ENCODE results near the gene HELZ.
"Not testable (repeated sequence)": the region's sequence is repeated elsewhere in the genome, so short reads cannot be mapped to it uniquely, and the experiment has no call there.

HELZ gene, protein sequence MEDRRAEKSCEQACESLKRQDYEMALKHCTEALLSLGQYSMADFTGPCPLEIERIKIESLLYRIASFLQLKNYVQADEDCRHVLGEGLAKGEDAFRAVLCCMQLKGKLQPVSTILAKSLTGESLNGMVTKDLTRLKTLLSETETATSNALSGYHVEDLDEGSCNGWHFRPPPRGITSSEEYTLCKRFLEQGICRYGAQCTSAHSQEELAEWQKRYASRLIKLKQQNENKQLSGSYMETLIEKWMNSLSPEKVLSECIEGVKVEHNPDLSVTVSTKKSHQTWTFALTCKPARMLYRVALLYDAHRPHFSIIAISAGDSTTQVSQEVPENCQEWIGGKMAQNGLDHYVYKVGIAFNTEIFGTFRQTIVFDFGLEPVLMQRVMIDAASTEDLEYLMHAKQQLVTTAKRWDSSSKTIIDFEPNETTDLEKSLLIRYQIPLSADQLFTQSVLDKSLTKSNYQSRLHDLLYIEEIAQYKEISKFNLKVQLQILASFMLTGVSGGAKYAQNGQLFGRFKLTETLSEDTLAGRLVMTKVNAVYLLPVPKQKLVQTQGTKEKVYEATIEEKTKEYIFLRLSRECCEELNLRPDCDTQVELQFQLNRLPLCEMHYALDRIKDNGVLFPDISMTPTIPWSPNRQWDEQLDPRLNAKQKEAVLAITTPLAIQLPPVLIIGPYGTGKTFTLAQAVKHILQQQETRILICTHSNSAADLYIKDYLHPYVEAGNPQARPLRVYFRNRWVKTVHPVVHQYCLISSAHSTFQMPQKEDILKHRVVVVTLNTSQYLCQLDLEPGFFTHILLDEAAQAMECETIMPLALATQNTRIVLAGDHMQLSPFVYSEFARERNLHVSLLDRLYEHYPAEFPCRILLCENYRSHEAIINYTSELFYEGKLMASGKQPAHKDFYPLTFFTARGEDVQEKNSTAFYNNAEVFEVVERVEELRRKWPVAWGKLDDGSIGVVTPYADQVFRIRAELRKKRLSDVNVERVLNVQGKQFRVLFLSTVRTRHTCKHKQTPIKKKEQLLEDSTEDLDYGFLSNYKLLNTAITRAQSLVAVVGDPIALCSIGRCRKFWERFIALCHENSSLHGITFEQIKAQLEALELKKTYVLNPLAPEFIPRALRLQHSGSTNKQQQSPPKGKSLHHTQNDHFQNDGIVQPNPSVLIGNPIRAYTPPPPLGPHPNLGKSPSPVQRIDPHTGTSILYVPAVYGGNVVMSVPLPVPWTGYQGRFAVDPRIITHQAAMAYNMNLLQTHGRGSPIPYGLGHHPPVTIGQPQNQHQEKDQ (N-terminal part only)

DNA sequence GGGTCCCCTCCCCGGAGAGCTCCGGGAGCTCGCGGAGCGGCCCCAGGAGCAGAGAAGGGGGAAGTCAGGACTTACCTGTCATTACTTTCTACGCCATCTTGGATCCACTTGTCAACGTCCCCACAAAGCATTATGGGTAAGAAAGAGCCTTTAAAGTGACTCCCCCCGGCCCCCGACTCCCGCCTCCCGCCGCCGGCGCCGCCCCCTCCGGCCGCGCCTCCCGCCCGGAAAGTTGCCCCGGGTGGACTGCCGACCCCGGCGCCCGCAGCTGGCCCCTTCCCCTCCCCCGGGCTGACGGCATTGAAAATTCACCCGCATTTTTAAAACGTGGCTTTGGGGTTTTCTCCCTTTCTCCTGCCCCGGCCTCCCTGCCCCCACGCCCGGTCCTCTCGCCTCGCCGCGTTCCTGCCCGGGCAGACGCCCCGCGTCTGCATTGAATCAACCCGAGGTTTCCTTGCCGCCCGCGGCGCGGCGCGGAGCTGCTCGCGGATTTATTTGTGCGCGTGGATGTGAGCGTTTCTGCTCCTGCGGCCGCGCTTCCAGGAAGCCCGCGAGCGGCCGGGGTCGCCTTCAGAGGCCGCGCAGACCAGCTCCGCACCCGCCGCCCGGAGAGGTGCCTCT lies at the start of gene HELZ:
Gene HELZ, minus strand, starts transcription at position 124 of the 621 bp plus-strand sequence. CDS start 26,392 bp downstream, outside the sequence.
- DNase-seq, result peak; percentile 86

DNA sequence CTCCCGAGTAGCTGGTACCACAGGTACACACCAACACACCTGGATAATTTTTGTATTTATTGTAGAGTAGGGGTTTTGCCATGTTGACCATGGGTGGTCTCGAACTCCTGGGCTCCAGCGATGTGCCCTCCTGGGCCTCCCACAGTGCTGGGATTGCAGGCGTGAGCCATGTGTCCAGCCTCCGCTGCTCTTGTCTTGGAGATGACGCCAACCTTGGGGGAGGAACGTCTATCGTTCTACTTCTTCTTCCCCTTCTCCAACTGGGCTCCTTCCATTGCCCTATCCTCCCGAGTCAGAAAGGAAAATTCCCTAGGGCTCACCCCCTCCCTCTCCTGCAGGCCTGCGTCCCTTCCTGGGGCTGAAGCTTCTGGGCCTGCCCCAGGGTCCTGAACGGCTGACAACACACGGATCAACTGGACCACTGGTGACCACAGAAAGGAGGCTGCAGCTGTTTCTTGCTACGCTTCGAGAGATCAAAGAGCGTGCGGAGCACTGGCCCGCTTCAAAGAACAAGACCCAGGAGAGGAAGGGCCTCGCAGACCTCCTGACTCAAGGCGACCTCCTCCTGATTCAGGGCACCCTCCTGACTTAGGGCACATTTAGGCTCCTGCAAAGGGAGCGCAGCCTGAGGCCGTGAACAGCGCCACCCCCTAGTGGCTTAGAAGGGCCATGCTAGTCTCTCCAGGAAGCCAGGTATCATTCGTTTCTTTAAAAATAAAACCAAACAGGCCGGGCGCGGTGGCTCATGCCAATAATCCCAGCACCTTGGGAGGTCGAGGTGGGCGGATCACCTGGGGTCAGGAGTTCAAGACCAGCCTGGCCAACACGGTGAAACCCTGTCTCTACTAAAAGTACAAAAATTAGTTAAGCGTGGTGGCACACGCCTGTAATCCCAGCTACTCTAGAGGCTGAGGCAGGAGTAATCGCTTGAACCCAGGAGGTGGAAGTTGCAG lies 48.5 kb upstream of the HELZ start:
- DNase-seq, result peak; percentile 75

DNA sequence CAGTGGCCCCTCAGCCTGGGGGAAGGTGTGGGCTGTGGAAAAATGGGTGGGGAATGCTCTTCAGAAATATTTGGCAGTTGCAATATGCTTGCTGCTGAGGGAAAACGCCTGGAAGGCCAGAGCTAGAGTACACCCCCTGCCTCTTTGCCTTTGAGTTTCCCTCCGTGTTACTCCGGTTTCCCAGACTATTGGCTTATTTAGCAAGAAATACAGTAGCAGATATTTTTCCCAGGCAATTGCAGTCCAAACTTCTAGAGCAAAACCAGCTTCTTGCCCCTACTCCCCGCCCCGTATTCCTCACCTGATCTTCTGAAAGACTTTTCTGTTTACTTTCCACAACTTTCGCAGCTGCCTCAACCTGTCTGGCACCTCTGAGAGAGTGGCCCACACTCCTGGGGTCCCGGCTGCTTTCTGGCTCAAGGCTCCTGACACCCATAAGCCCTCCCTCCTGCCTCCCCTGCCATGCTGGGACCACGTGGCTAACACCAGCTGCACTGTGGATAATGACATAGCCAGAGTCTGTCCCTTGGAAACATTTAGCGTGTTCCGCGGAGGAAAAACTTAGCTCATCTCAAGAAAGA lies 45.8 kb upstream of the HELZ start:
- DNase-seq, result no peak

DNA sequence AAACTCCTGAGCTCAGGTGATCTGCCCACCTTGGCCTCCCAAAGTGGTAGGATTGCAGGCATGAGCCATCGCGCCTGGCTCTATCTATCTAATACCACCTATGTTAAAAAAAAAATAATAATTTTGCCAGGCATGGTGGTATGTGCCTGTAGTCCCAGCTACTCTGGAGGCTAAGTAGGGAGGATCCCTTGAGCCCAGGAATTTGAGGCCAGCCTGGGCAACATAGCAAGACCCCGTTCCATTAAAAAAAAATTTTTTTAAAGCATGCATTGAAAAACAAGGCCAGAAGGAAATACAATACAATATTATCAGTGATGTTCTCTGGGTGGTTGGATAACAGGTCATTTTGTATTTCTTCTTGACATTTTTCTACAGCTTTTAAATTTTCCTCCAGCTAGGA lies 45.2 kb upstream of the HELZ start:
- no peak for DNase-seq

DNA sequence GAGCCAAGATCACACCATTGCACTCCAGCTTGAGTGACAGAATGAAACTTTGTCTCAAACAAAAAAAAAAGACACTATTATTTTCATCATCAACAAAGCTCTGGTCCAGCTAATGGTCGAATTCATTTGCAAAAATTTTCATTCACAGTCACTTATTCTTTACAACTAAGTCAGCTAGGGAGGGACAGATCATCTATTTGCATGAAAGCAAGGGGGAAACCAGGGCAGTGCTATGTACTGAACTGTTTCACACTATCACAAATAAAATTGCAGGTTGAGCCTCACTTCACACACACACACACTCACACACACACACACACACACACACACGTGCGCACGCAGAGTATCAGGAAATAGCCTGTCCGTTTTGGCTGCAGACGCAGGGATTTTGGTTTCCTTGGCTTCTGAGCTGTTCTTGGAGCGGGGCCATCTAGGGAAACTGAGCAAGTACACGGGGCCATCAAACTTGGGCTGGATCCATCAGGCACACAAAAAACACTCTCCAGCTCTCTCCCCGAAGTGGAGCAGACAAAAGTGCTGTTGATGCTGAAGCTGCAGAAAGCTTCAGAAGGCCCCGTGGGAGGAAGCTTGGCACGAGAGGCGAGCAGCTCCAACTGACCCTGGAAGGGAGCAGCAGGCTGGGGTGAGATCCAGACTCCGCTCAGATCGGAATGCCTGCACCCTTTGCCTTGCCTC lies 44.3 kb upstream of the HELZ start:
- DNase-seq, result no peak

DNA sequence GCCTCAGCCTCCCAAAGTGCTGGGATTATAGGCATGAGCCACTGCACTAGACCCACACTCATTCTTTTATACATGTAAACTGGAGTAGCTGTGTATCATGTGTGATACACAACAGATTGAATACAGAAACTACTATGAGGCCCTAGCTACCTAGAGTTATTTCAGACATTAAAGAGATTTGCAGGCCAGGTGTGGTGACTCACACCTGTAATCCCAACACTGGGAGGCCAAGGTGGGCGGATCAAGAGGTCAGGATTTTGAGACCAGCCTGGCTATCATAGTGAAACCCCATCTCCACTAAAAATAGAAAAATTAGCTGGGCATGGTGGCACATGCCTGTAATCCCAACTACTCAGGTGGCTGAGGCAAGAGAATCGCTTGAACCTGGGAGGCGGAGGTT lies 41.8 kb upstream of the HELZ start:
- not testable (repeated sequence) for DNase-seq

DNA sequence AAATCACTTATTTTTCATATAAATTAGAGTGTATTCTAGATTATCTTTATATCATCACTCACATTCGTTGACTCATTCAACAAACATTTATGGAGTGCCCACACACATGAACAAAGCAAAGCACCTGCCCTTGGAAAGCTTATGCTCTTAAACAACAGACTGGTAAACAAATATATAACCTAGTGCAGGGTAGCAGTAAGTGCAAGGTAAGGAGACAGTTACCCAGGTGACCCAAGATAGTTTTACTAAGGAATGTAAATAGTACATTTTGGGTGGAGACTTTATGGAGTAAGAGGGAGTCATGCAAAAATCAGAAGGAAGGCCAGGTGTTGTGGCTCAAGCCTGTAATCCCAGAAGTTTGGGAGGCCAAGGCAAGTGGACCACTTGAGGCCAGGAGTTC lies 40.4 kb upstream of the HELZ start:
- no peak for DNase-seq

DNA sequence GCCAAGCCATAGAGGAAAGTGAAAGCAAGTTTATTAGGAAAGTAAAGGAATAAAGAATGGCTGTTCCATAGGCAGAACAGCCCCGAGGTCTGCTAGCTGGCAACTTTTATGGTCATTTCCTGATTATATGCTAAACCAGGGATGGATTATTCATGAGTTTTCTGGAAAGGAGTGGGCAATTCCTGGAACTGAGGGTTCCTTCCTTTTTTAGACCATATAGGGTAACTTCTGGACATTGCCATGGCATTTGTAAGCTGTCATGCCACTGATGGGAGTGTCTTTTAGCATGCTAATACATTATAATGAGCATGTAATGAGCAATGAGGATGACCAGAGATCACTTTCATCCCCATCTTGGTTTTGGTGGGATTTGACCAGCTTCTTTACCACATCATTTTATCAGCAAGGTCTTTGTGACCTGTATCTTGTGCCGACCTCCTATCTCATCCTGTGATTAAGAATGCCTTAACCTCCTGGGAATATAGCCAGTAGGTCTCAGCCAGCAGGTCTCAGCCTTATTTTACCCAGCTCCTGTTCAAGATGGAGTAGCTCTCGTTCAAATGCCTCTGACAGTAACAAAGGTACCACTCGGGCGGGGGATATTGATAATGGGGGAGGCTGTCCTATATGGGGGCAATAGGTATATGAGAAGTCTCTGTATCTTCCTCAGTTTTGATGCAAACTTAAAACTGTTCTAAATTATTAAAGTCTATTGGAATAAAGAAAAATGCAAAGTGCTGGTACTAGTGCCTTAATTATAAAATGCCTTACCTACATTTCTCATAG lies 38.9 kb upstream of the HELZ start:
- no peak for DNase-seq

DNA sequence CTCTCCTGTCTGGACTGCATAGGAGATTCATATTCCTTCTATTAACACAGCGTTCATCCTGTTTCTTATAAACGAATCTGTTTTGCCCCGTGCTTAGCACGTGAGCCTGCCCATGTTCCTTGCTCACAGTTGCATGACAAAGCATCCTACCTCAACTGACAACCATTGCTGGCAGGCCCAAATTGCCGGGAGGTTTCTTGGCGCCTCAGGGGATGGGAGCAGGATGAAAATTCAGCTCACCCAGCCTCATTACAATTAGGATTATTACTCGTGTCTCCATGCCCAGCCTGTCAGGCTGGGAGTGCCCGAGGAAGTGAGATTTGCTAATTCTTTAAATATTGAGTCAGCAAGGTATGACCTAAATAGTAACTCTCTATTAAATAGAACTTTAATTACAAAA lies 36.7 kb upstream of the HELZ start:
- DNase-seq, result no peak

DNA sequence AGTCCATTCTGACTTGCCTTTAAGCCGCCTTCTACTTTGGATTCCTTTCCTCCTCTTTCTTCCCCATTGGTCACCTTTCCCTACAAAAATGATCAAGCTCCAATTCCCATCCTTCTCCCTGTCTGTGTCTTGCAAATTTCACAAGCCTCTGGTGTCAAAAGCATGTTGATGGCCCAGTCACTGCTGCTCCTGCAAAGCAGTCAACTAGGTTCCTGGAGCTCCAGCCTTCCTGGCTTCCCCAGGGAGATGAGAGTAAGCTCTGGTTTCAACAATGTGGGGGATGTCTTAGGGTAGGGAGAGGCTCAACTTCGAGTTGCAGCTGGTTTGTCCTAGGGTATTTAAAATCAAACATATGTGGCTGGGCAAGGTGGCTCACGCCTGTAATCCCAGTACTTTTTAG lies 36.1 kb upstream of the HELZ start:
- no peak for DNase-seq

DNA sequence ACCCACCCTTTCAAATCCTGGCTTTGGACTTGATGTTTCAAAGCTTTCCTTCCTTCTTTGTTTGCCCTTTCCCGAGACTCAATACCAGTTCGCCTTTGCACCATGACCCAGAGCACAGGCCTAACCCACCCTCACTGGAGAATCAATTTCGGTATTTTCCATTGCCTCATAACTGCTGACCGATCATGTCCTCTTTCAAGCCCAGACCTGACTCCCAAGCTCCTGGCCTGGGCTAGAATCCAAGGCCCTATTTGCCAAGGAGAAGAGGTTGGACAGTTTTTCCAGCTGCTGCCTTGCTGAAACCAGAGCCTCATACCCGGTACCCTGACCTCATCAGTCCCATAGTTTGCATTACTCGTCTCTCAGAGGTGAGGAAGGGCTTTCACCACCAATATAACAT lies 35.3 kb upstream of the HELZ start:
- no peak for DNase-seq

DNA sequence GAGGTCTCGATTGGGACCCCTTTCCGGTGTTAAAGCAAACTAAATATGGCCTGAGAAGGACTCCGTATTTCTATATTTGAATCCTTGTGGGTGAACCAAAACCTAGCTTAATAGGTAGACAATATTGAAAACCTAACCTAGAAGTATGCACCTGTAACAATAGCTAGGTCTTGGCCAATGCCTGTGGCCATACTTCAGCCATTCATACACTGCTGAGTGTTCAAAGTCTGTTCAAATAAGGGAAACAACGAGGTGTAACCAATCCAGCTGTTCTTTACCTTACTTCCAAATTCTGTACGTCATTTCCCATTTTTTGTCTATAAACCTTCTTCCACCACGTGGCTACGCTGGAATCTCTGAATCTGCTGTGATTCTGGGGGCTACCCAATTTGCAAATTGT lies 34.1 kb upstream of the HELZ start:
- no peak for DNase-seq

DNA sequence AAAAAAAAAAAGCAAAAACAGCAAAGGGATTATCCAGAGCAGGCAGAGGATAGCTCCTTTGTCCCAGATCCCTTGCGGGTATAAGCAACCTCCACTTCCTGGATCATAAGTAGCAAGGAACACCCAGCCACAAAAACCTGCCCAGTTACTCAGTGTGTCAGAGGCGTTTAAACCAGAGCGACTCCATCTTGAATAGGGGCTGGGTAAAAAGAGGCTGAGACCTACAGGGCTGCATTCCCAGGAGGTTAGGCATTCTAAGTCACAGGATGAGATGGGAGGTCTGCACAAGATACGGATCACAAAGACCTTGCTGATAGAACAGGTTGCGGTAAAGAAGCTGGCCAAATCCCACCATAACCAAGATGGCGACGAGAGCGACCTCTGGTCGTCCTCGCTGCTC lies 33.4 kb upstream of the HELZ start:
- DNase-seq, result no peak

DNA sequence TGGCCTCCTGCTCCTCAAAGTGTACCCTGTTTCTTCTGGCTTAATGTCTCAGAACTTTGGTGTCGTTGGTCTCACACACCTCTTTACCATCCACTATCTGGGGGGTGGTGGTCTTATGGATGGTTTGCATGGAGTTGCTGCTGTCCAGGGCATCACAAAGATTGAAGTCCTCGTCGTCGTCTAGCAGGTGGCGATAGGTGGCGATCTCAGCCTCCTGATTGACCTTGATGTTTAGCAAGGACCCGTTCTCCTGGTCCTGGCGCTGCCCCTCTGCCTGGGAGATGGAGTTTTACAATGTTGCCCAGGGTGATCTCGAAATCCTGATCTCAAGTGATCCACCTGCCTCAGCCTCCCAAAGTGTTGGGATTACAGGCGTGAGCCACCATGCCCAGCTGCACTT lies 31.1 kb upstream of the HELZ start:
- no peak for DNase-seq

DNA sequence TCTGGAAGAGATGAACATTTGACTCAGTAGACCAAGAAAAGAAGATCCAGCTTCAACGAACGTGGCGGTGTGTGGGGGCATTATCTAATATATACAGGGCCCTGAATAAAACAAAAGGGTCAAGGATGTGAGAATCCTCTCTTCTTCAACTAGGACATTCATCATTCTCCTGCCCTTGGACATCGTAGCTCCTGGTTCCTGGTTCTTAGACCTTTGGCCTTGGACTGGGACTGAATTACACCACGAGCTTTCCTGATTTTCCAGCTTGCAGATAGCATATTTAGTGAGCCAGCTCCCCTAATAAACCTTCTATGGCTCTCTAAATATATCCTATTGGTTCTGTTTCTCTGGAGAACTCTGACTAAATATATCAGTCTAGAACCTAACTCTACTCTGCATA lies 29.5 kb upstream of the HELZ start:
- DNase-seq, result no peak

DNA sequence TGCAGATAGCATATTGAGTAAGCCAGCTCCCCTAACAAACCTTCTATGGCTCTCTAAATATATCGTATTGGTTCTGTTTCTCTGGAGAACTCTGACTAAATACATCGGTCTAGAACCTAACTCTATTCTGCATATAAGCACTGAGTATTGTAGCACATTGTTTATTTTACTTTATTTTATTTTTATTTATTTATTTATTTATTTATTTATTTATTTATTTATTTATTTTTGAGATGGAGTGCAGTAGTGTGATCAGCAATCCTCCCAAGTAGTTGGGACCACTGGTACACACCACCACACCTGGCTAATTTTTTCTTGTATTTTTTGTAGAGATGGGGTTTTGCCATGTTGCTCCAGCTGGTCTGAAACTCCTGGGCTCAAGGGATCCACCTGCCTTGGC lies 28.9 kb upstream of the HELZ start:
- no peak for DNase-seq

DNA sequence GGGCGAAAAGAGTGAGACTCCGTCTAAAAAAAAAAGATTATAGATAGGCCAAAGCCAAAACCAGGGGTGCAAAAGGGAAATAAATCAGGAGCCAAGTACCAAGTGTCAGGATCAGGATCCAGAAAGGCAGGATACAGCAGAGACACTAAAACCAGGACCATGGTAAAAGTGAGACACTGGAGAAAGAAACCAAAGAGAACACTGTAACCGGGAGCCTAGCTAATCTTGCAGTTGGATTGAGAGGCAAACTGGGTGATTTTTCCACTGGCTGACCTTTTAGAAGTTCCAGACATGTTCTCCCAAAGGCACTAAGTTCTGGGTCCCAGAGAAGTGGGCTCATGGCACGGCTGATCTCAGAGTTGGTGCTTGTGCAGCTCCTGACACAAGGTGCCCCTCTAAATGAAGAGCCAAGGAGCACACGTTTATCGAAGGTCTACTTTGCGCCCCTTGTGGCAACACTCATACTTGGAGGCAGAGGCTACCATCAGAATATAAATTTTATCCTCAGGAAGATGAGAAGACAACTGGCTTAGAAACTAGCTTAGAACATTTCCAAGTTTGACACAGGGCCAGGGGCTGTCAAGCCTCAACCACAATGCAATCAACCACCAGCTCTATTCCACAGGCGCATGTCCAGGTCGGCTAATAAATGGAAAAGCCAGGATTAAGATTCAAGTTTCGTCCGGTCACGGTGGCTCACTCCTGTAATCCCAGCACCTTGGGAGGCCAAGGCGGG lies 27.5 kb upstream of the HELZ start:
- DNase-seq, result peak; percentile 19

DNA sequence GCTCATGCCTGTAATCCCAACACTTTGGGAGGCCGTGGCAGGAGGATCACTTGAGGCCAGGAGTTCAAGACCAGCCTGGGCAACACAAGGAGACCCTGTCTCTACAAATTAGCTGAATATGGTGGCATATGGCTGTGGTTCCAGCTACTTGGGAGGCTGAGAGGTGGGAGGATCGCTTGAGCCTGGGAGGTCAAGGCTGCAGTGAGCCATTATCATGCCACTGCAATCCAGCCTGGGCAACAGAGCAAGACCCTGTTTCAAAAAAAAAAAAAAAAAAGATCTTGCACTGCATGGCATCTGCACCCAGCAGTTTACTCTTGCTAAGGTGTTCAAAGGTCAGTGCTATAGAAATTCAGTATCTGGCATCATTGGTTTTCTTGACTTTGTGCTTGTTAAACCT lies 26.2 kb upstream of the HELZ start:
- DNase-seq, result not testable (repeated sequence)

DNA sequence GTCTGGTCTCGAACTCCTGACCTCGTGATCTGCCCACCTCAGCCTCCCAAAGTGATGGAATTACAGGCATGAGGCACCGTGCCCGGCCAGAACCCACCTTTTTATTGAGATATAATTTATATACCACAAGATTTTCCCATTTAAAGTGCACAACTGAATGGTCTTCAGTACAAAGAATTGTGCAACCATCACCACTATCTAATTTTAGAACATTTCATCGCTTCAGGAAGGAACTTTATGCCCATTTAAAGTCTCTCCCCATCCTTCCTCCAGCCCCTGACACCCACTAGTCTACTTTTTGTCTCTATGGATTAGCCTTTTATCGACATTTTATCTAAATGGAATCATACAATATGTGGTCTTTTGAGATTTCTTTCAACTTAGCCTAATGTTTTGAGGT lies 25.4 kb upstream of the HELZ start:
- no peak for DNase-seq
